A673 (cell line): ENCODE data around the gene MXRA8. TPM values are rescaled to one million over a fixed set of nuclear protein-coding genes. Genes with fewer than 3 reads are reported as not detected.

ENCODE experiments used
- BruUV-seq: library from RNA; stranded (reverse); fragments of 400-500 nt; replicated peaks from 2 replicates; lab custom pipeline; 2021; lab: Mats Ljungman, UMichigan
- CTCF ChIA-PET: fragments of 300-600 bp; sonication (Branson Sonifier 250); formaldehyde crosslinking; loops from one replicate; lab custom pipeline; 2022; ENCODE audit warnings: antibody characterized with exemption; lab: Charles Lee
- POLR2A ChIA-PET: fragments of 300-600 bp; sonication (Branson Sonifier 250); formaldehyde crosslinking; loops from one replicate; lab custom pipeline; 2022; ENCODE audit warnings: antibody characterized with exemption; ENCODE audit not compliant: low non-redundant PET; lab: Charles Lee
- DNase-seq: peaks from one replicate; pipeline ENCODE4 v3.0.0-alpha.2; 2015; ENCODE audit warnings: low spot score
- H3K27ac ChIP-seq: fragments of 200-600 bp; sonication (generic); 2 replicates; pipeline ENCODE4 v1.5.1; 2016; ENCODE audit warnings: mixed run types, low read depth, mild to moderate bottlenecking, mixed read lengths, antibody characterized with exemption, low read length; ENCODE audit not compliant: poor library complexity, severe bottlenecking
- H3K27me3 ChIP-seq: fragments of 200-600 bp; sonication (generic); replicated peaks from 2 replicates; pipeline ENCODE4 v1.6.1; 2017; ENCODE audit warnings: mixed run types, low read depth, mild to moderate bottlenecking, mixed read lengths, antibody characterized with exemption, low read length; ENCODE audit not compliant: insufficient read depth, poor library complexity
- H3K36me3 ChIP-seq: fragments of 200-600 bp; sonication (generic); 2 replicates; pipeline ENCODE4 v1.6.1; 2016; ENCODE audit warnings: mixed run types, mild to moderate bottlenecking, mixed read lengths, antibody characterized with exemption, low read length; ENCODE audit not compliant: insufficient read depth, poor library complexity, severe bottlenecking
- H3K4me1 ChIP-seq: fragments of 200-600 bp; sonication (generic); 2 replicates; pipeline ENCODE4 v1.6.1; 2017; ENCODE audit warnings: mixed run types, mild to moderate bottlenecking, mixed read lengths, antibody characterized with exemption, low read length; ENCODE audit not compliant: insufficient read depth, poor library complexity, severe bottlenecking
- H3K4me3 ChIP-seq: fragments of 200-600 bp; sonication (generic); 2 replicates; pipeline ENCODE4 v1.5.1; 2016; ENCODE audit warnings: low read depth, mixed run types, mild to moderate bottlenecking, mixed read lengths, low read length; ENCODE audit not compliant: poor library complexity, severe bottlenecking
- H3K9me3 ChIP-seq: fragments of 200-600 bp; sonication (generic); 2 replicates; pipeline ENCODE4 v1.6.1; 2016; ENCODE audit warnings: mixed run types, low read depth, mild to moderate bottlenecking, mixed read lengths, antibody characterized with exemption, low read length; ENCODE audit not compliant: poor library complexity, severe bottlenecking
- CTCF ChIP-seq: fragments of 300-800, 200-600 bp; sonication (generic); conservative IDR thresholded peaks from 2 replicates; pipeline ENCODE4 v1.5.1; 2017; ENCODE audit warnings: low read depth, mild to moderate bottlenecking, antibody characterized with exemption, low read length, moderate library complexity, mixed read lengths
- EZH2 ChIP-seq: fragments of 200-600 bp; sonication (generic); IDR thresholded peaks from 2 replicates; pipeline ENCODE4 v1.6.1; 2017; ENCODE audit warnings: borderline replicate concordance, low read depth, mild to moderate bottlenecking, mixed read lengths, antibody characterized with exemption, low read length; ENCODE audit not compliant: poor library complexity, severe bottlenecking
- intact Hi-C: fragments of 100-400 bp; cut with micrococcal nuclease; formaldehyde crosslinking; loops from one replicate; pipeline ENCODE4 v1.10.0; 2022; ENCODE audit not compliant: unreplicated experiment
- total RNA-seq: library from RNA; stranded (reverse); gene quantifications from 2 replicates; pipeline ENCODE4 v1.2.3, GENCODE V29; 2021

The MXRA8 gene
- total RNA-seq, 1 experiment from 2014 or later: 0.73 TPM

- intact Hi-C loops: no loop called here
- Histone ChIP-seq H3K4me3 (no peak overlapping the region), H3K9me3 (no peaks in the 10 kb centered on the region), H3K27me3 (peaks cover 5% of the 10 kb centered on the region), H3K36me3 (no peaks in the 10 kb centered on the region), H3K4me1 (no peaks in the 10 kb centered on the region), H3K27ac (no peak overlapping the region)
- DNase-seq: no peak
- no TSS peak for BruUV-seq
- ChIA-PET CTCF (no interaction called here), POLR2A (interaction anchor here (0.6 kb wide), 1 partner anchor 12 kb away, joined by 5 read pairs; no protein-coding TSS in a partner anchor)
- TF ChIP-seq EZH2 (no peak), CTCF (no peak)
Observed at GRCh38 chr1:1355416-1355815, 2.9 kb downstream of the MXRA8 start.

- no peak overlapping the region for H3K4me3 ChIP-seq
- H3K4me1 ChIP-seq: no peaks in the 10 kb centered on the region
- POLR2A ChIA-PET: no interaction called here
- H3K27ac ChIP-seq: no peak overlapping the region
- intact Hi-C loops: no loop called here
- peaks cover 5% of the 10 kb centered on the region for H3K27me3 ChIP-seq
- CTCF ChIA-PET: no interaction called here
- BruUV-seq: no TSS peak
- no peak for DNase-seq
- no peaks in the 10 kb centered on the region for H3K9me3 ChIP-seq
- TF ChIP-seq EZH2: no peak
- no peak for TF ChIP-seq CTCF
- no peaks in the 10 kb centered on the region for H3K36me3 ChIP-seq
Observed at GRCh38 chr1:1354271-1355247, 3.8 kb downstream of the MXRA8 start.

- no TSS peak for BruUV-seq
- POLR2A ChIA-PET: no interaction called here
- H3K27me3 ChIP-seq: peaks cover 5% of the 10 kb centered on the region
- intact Hi-C loops: no loop called here
- H3K9me3 ChIP-seq: no peaks in the 10 kb centered on the region
- no peaks in the 10 kb centered on the region for H3K36me3 ChIP-seq
- no peak for TF ChIP-seq EZH2
- TF ChIP-seq CTCF: no peak
- no peak overlapping the region for H3K4me3 ChIP-seq
- no peak for DNase-seq
- H3K27ac ChIP-seq: no peak overlapping the region
- CTCF ChIA-PET: no interaction called here
- H3K4me1 ChIP-seq: no peaks in the 10 kb centered on the region
Observed at GRCh38 chr1:1353389-1354151, 4.8 kb downstream of the MXRA8 start.
